Measurements from ENCODE around the gene SLC52A1. TPM values are rescaled to one million over a fixed set of nuclear protein-coding genes. Genes with fewer than 3 reads are reported as not detected.
"Not testable (repeated sequence)": the region's sequence is repeated elsewhere in the genome, so short reads cannot be mapped to it uniquely, and the experiment has no call there.

Gene SLC52A1
- total RNA-seq, 1 experiment from 2014 or later = not detected

DNA sequence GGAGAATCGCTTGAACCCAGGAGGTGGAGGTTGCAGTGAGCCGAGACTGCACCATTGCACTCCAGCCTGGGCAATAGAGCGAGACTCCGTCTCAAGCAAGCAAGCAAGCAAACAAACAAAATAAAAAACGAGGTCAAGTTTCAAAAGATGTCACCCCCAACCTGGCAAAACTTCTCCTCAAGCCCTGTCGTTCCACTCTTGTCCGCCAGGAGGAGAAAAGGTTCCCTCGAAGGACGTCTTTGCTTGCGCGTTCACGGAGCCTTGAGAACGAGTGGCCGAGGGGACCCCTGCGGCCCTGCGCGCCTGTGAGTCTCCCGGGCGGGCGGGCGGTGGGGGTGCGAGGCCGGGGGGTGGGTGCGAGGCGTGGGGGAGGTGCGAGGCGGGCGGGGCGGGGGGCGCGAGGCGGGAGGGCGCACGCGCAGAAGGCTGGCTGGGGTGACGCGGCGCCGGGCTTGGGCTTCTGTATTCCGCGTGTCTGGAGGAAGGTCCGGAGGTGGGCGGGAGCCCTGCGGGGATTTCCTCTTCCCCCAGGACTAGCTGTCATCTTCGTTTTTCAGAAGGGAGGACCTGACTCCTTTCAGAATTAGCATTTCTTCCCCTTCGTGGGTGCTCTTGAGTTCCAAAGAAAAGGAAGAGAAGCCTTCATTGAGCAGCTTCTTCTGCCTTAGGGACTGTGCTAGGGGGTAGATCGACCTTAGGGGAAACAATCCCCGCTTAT lies 3.7 kb downstream of the SLC52A1 start:
- DNase-seq (ENCODE audit: low spot score) = peak; percentile 71

DNA sequence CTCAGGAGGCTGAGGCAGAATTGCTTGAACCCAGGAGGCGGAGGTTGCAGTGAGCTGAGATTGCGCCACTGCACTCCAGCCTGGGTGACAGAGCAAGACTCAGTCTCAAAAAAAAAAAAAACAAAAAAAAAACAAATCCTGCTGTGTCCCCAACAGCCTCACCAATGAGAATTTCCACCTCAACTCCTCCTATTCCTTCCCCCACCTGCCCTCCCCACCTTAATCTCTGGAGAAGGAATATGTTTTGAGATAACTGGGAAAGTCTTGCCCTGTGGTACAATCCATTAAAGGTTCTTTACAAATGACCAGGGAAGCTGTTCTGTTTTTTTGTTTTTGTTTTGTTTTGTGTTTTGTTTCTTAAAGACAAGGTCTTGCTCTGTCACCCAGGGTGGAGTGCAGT lies 5.1 kb downstream of the SLC52A1 start:
- not testable (repeated sequence) for DNase-seq (ENCODE audit: low spot score)

GRCh38 chr17:5027916-5028315 lies 7.3 kb downstream of the SLC52A1 start:
- DNase-seq (ENCODE audit: low spot score) = no peak

- no peak for DNase-seq (ENCODE audit: low spot score)
These were observed 7.9 kb downstream of the SLC52A1 start for GRCh38 chr17:5027299-5027698.

DNA sequence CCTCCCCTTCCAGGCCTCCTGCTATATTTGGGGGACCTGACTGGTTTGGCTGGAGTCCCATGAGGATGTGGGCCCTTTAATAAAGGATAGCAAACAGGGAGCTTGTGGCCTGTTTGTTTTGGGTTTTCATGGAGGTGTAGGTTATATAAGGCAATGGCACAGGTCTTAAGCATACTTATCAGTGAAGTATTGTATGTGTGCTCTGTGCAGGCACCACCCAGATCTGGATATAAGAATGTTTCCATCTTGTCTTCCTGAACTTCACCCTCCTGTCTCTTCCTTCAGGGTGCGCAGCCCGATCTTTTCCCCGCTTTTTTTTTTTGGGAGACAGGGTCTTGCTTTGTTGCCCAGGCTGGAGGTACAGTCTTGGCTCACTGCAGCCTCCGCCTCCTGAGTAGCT lies 10.6 kb downstream of the SLC52A1 start:
- DNase-seq (ENCODE audit: low spot score) = no peak

- DNase-seq (ENCODE audit: low spot score) = no peak
These were observed 11.6 kb downstream of the SLC52A1 start for GRCh38 chr17:5023588-5024147.

- no peak for DNase-seq (ENCODE audit: low spot score)
These were observed 13.0 kb downstream of the SLC52A1 start for GRCh38 chr17:5022171-5022711.

GRCh38 chr17:5020502-5021023 lies 14.7 kb downstream of the SLC52A1 start:
- no peak for DNase-seq (ENCODE audit: low spot score)

- peak; percentile 7 for DNase-seq (ENCODE audit: low spot score)
These were observed 15.7 kb downstream of the SLC52A1 start for GRCh38 chr17:5019475-5019956.

DNA sequence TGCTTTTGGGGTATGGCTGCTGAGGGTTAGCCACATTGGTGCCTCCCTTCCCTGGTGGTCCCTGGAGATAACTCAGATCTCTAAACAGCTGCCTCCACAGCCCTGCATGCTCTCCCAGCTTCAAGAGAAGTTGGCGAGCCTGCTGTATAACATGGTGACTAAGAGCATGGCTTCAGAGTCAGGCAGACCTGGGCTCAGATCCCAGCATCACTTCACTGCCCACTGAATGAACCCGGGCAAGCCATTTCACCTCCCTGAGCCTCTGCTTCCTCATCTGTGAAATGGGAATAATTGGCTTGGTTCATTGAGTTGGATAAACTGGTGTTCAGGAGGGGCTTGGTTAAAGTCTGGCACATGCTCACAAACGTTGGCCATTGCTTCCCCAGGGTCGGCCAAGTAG lies 20.9 kb downstream of the SLC52A1 start:
- no peak for DNase-seq (ENCODE audit: low spot score)

GRCh38 chr17:5011928-5012327 lies 23.3 kb downstream of the SLC52A1 start:
- no peak for DNase-seq (ENCODE audit: low spot score)

- no peak for DNase-seq (ENCODE audit: low spot score)
These were observed 31.9 kb downstream of the SLC52A1 start for GRCh38 chr17:5003214-5003867.

DNA sequence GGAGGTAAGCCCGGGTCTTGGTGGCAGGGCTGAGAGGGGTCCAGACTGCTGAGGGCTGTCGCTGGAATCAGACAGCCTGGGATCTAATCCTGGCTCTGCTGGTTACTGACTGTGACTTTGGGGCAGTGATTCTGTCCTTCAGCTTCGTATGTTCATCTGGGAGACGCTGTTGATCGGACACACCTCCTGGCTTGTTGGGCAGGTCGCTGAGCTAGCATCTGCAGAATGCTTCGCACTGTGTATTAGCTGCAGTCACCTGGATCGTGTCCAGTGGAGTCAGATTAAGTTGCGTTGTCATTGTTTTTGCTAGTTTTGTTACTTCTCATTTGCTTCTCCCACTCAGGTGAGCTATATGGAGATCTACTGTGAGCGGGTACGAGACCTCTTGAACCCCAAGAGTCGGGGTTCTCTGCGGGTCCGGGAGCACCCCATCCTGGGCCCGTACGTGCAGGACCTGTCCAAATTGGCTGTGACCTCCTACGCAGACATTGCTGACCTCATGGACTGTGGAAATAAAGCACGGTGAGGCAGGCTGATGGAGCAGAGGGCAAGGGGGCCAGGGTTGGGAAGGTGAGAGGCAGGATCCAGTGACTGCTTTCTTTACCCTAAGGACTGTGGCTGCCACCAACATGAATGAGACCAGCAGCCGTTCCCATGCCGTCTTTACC lies 33.0 kb downstream of the SLC52A1 start:
- DNase-seq (ENCODE audit: low spot score) = no peak

- DNase-seq (ENCODE audit: low spot score) = no peak
These were observed 35.0 kb downstream of the SLC52A1 start for GRCh38 chr17:5000237-5000639.

GRCh38 chr17:4999430-5000093 lies 35.7 kb downstream of the SLC52A1 start:
- no peak for DNase-seq (ENCODE audit: low spot score)

DNA sequence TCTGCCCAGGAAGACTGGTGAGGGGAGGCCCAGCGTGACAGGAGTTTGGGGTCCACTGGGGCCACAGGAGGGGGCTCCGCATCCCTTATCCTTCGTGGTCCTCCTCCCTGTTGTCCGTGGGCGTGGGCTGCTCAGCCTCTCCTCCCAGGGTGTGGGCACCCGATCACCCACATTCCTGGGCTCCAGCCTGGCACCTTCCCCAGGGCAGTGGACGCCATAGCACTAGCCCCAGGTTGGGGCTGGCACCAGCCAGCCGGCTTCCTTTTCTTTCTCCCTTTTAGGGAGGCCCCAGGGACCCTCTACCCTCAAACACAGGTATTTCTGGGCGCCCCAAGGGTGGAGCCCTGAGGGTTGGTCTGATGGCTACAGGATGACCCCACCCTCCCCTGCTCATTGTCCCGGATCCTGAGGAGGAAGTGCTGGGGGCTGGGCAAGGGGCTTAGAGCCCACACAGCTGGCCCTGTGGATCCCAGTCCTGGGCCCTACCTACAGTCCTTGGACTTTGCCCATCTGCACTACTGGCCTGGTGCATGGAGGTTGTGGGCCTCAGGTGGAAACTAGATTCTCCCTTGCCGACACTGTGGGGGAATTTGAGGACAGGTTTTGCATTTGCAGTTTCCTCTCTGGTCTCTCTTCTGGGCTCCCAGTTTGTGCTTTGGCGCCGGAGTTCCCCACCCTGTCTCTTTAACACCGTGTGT lies 36.3 kb downstream of the SLC52A1 start:
- peak; percentile 8 for DNase-seq (ENCODE audit: low spot score)

DNA sequence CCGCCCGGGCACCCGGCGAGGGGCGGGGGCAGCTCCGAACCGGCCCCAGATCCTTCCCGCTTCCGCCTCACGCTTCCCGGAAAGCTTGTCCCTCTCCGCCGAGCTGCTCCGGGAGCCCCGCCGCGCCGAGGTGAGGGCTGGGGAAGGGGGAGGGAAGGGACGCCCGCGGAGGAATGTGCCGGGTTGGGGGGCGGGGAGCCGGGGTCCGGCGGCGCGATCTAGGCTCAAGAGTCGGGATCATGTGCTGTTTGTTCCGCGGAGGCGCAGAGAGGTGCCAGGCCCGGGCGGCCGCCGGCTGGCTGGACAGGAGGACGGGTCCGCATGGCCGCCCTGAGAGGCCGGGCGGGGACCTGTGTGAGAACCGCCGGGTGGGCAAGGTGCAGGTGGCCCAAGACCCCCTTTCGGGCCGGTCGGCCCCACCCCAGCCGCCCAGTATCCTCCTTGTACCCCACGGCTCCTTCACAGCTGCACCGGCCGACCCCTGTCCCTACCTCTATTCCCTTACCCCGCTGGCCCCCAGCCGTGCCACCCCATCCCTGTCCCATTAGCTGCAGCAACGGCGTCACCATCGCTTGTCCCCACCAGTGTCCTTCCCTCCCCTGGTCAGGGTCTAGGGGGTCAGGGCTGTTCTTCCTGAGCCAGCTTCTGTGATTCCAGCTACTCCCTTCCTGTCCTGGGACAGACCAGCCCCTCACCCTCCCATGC lies 37.0 kb downstream of the SLC52A1 start:
- peak; percentile 21 for DNase-seq (ENCODE audit: low spot score)

- peak; percentile 85 for DNase-seq (ENCODE audit: low spot score)
These were observed 37.8 kb downstream of the SLC52A1 start, which contains the start of the genes INCA1 and KIF1C for GRCh38 chr17:4997302-4998026. Gene INCA1 (minus strand): TSS chr17:4997522. CDS start chr17:4994437, 3,085 bp downstream. Gene KIF1C (plus strand): TSS chr17:4997950. CDS start chr17:5000247, 2,297 bp downstream.

GRCh38 chr17:4994081-4994595 lies 41.1 kb downstream of the SLC52A1 start:
- no peak for DNase-seq (ENCODE audit: low spot score)
